CD14-positive monocyte (primary cell): ENCODE data around the gene NXPH2. TPM values are rescaled to one million over a fixed set of nuclear protein-coding genes. Genes with fewer than 3 reads are reported as not detected.

Source experiments
- DNase-seq, 3 donors: peaks; one replicate each; pipeline ENCODE4 v3.0.0-alpha.2; 2011 to 2022
- H2AFZ ChIP-seq: 2 replicates; pipeline ENCODE4 v1.6.0; 2012; ENCODE audit warnings: mild to moderate bottlenecking, low read depth, low read length, inconsistent platforms; ENCODE audit not compliant: insufficient read depth, poor library complexity, severe bottlenecking
- H3K27ac ChIP-seq, 2 donors: 1 replicate in 1 of 2; 2 replicates in 1 of 2; pipeline ENCODE4 v1.5.1; 2012 to 2013; ENCODE audit warnings: low read length in 2 of 2, control low read depth in 1 of 2, inconsistent platforms in 1 of 2, low read depth in 1 of 2, mild to moderate bottlenecking in 1 of 2
- H3K27me3 ChIP-seq, 2 donors: one replicate each; pipeline versions ENCODE4 v1.6.0 to v1.6.1; 2011 to 2013; ENCODE audit warnings: low read length in 2 of 2; ENCODE audit not compliant: control insufficient read depth in 2 of 2, insufficient read depth in 2 of 2
- H3K36me3 ChIP-seq, 2 donors: replicated peaks in 1 of 2; 1 replicate in 1 of 2; 2 replicates in 1 of 2; pipeline versions ENCODE4 v1.5.1 to v1.6.1; 2012 to 2013; ENCODE audit warnings: low read length in 2 of 2, control low read depth in 1 of 2, inconsistent platforms in 1 of 2, mild to moderate bottlenecking in 1 of 2; ENCODE audit not compliant: insufficient read depth in 2 of 2, control insufficient read depth in 1 of 2
- H3K4me1 ChIP-seq, 2 donors: 1 replicate in 1 of 2; 2 replicates in 1 of 2; pipeline versions ENCODE4 v1.5.1 to v1.6.1; 2012 to 2013; ENCODE audit warnings: low read length in 2 of 2, control low read depth in 1 of 2, inconsistent platforms in 1 of 2, mild to moderate bottlenecking in 1 of 2, moderate library complexity in 1 of 2; ENCODE audit not compliant: insufficient read depth in 2 of 2, control insufficient read depth in 1 of 2
- H3K4me2 ChIP-seq: replicated peaks from 2 replicates; pipeline ENCODE3; 2012; ENCODE audit warnings: low read length, moderate library complexity, mild to moderate bottlenecking; ENCODE audit not compliant: poor library complexity, severe bottlenecking; ENCODE audit errors: extremely low read depth
- H3K4me3 ChIP-seq, 3 experiments: fragments of 200-600 bp in 1 of 3; sonication (generic) in 1 of 3; replicated peaks in 1 of 3; 1 replicate in 2 of 3; 2 replicates in 1 of 3; pipeline ENCODE4 v1.5.1; 2011 to 2013; ENCODE audit warnings: low read length in 3 of 3, mild to moderate bottlenecking in 3 of 3, control low read depth in 2 of 3, low read depth in 2 of 3, inconsistent platforms in 1 of 3, moderate library complexity in 1 of 3
- H3K79me2 ChIP-seq: 2 replicates; pipeline ENCODE4 v1.6.0; 2012; ENCODE audit warnings: mild to moderate bottlenecking, control low read depth, inconsistent platforms, low read length, moderate library complexity; ENCODE audit not compliant: insufficient read depth
- H3K9ac ChIP-seq: 2 replicates; pipeline ENCODE4 v1.6.0; 2017; ENCODE audit warnings: low read length, mild to moderate bottlenecking; ENCODE audit not compliant: insufficient read depth, poor library complexity, severe bottlenecking
- H3K9me3 ChIP-seq, 2 donors: replicated peaks in 1 of 2; 1 replicate in 1 of 2; 2 replicates in 1 of 2; pipeline versions ENCODE4 v1.5.1 to v1.6.1; 2012 to 2013; ENCODE audit warnings: low read length in 2 of 2, control low read depth in 1 of 2; ENCODE audit not compliant: control insufficient read depth in 1 of 2, insufficient read depth in 1 of 2
- H4K20me1 ChIP-seq: 2 replicates; pipeline ENCODE4 v1.6.0; 2012; ENCODE audit warnings: mild to moderate bottlenecking, low read length, control low read depth, moderate library complexity; ENCODE audit not compliant: insufficient read depth
- H3K27ac Mint-ChIP-seq, 7 donors: one replicate each; pipeline ENCODE4 v1.8.0; 2020; ENCODE audit warnings: mild to moderate bottlenecking in 7 of 7, mixed read lengths in 7 of 7, moderate library complexity in 6 of 7, inconsistent platforms in 2 of 7
- H3K27me3 Mint-ChIP-seq, 3 donors: one replicate each; pipeline ENCODE4 v1.8.0; 2021 to 2022; ENCODE audit warnings: low read depth in 3 of 3, mild to moderate bottlenecking in 3 of 3, mixed read lengths in 3 of 3, moderate library complexity in 3 of 3, inconsistent platforms in 1 of 3
- H3K36me3 Mint-ChIP-seq, 2 donors: one replicate each; pipeline ENCODE4 v1.8.0; 2020; ENCODE audit warnings: mixed read lengths in 2 of 2, inconsistent platforms in 1 of 2, mild to moderate bottlenecking in 1 of 2
- H3K4me1 Mint-ChIP-seq: one replicate; pipeline ENCODE4 v1.8.0; 2020; ENCODE audit warnings: mild to moderate bottlenecking, mixed read lengths
- H3K4me3 Mint-ChIP-seq, 2 donors: one replicate each; pipeline ENCODE4 v1.8.0; 2020; ENCODE audit warnings: mild to moderate bottlenecking in 2 of 2, mixed read lengths in 2 of 2, moderate library complexity in 1 of 2
- H3K9me3 Mint-ChIP-seq, 7 donors: one replicate each; pipeline ENCODE4 v1.8.0; 2020 to 2022; ENCODE audit warnings: mixed read lengths in 7 of 7, mild to moderate bottlenecking in 6 of 7, moderate library complexity in 6 of 7, inconsistent platforms in 2 of 7
- WGBS: methylation state at CpG from one replicate; pipeline ENCODE4 v1.1.5; 2013; ENCODE audit warnings: missing lambda C conversion rate; ENCODE audit not compliant: insufficient coverage; 5-methylcytosine and 5-hydroxymethylcytosine counted together
- intact Hi-C, 2 donors: fragments of 100-400 bp; cut with micrococcal nuclease; formaldehyde crosslinking; loops; one replicate each; pipeline versions ENCODE4 v1.15.0 to v1.15.1; 2023
- polyA plus RNA-seq, 3 donors: library from polyadenylated mRNA; depleted of rRNA in 1 of 3; unstranded in 2 of 3; stranded (reverse) in 1 of 3; fragments of 300-500 nt in 2 of 3; fragments of >200 nt in 1 of 3; fragmentation: Illumina TruSeq in 2 of 3; gene quantifications; 1 replicate in 2 of 3; 2 replicates in 1 of 3; pipeline ENCODE4 v1.2.3, GENCODE V29; 2012 to 2021
- TF ChIP-seq, protein P1 (sequence below): fragments of 200-600 bp; IDR thresholded peaks from one replicate; pipeline ENCODE4 v1.8.0; 2022; ENCODE audit warnings: antibody characterized with exemption, mild to moderate bottlenecking

Gene NXPH2
- polyA plus RNA-seq, 3 donors: not detected

DNA sequence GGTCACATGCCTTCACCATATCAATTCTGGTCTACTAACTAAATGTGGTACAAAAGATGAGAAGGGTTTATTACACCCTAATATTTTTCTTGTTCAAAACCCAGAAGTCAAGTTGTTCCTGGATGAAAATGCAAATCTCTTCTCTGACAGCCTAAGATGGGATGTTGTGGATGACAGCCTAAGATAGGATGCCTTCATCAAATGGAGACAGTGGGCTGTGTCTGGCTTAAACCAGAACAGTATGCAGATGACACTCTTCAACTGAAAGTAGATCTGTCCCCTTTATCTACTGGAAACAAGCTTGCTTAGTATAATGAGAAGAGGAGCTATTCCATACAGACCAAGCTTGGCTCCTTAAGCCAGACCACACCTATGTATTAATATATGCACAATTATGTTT lies 17.7 kb downstream of the NXPH2 start:
- no peaks in the 10 kb centered on the region for H3K4me1 Mint-ChIP-seq
- intact Hi-C loops: no loop called here
- H3K9me3 Mint-ChIP-seq: peaks cover 0 to 6% (median 0%) of the 10 kb centered on the region in 7 donors
- Histone ChIP-seq H3K79me2 (no peaks in the 10 kb centered on the region), H3K4me2 (no peak overlapping the region), H3K36me3 (no peaks in the 10 kb centered on the region), H2AFZ (no peak overlapping the region), H3K9ac (no peak overlapping the region), H3K4me3 (no peak overlapping the region), H4K20me1 (no peaks in the 10 kb centered on the region), H3K27ac (no peak overlapping the region), H3K27me3 (no peaks in the 10 kb centered on the region), H3K9me3 (no peaks in the 10 kb centered on the region), H3K4me1 (no peaks in the 10 kb centered on the region)
- no peak overlapping the region for H3K4me3 Mint-ChIP-seq
- TF ChIP-seq, protein P1, sequence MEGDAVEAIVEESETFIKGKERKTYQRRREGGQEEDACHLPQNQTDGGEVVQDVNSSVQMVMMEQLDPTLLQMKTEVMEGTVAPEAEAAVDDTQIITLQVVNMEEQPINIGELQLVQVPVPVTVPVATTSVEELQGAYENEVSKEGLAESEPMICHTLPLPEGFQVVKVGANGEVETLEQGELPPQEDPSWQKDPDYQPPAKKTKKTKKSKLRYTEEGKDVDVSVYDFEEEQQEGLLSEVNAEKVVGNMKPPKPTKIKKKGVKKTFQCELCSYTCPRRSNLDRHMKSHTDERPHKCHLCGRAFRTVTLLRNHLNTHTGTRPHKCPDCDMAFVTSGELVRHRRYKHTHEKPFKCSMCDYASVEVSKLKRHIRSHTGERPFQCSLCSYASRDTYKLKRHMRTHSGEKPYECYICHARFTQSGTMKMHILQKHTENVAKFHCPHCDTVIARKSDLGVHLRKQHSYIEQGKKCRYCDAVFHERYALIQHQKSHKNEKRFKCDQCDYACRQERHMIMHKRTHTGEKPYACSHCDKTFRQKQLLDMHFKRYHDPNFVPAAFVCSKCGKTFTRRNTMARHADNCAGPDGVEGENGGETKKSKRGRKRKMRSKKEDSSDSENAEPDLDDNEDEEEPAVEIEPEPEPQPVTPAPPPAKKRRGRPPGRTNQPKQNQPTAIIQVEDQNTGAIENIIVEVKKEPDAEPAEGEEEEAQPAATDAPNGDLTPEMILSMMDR: no peak
- peaks cover 0 to 2% (median 2%) of the 10 kb centered on the region in 3 donors for H3K27me3 Mint-ChIP-seq
- H3K27ac Mint-ChIP-seq: no peak overlapping the region
- no peak for DNase-seq
- no peaks in the 10 kb centered on the region for H3K36me3 Mint-ChIP-seq

DNA sequence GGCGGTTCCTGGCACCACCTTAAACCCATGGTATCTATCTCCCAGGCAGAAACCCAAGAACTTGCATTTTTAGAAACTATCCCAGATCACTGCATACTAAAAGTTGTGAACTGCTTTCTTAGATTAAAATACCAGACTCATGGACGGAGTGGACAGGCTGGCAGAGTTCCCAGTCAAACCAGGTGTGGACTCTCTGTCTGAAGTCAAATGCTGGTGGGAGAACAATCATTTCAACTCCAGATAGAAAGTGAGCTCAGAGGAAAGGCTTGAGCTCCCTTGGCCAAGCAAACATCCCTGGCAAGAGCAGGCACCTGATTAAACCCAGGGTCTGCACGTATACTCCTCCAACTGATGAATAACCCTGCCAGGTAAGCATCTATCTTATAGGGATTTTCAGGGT lies 19.5 kb downstream of the NXPH2 start:
- no peaks in the 10 kb centered on the region for H3K9me3 ChIP-seq
- H3K4me2 ChIP-seq: no peak overlapping the region
- no peaks in the 10 kb centered on the region for H3K36me3 ChIP-seq
- WGBS: 94% methylated on average over 2 of the region's 3 CpGs
- H3K79me2 ChIP-seq: no peaks in the 10 kb centered on the region
- TF ChIP-seq, protein P1: no peak
- Mint-ChIP-seq H3K36me3 (no peaks in the 10 kb centered on the region), H3K9me3 (peaks cover 0 to 6% (median 0%) of the 10 kb centered on the region in 7 donors), H3K4me3 (no peak overlapping the region), H3K27me3 (peaks cover 0 to 4% (median 0%) of the 10 kb centered on the region in 3 donors), H3K27ac (no peak overlapping the region), H3K4me1 (no peaks in the 10 kb centered on the region)
- H3K4me1 ChIP-seq: no peaks in the 10 kb centered on the region
- no peak for DNase-seq
- intact Hi-C loops: no loop called here
- H3K27ac ChIP-seq: no peak overlapping the region
- no peaks in the 10 kb centered on the region for H3K27me3 ChIP-seq
- H3K4me3 ChIP-seq: no peak overlapping the region
- no peaks in the 10 kb centered on the region for H4K20me1 ChIP-seq
- H3K9ac ChIP-seq: no peak overlapping the region
- H2AFZ ChIP-seq: no peak overlapping the region
